Measurements from ENCODE around the gene ADAMTS3.

The ADAMTS3 gene

GRCh38 chr4:72323227-72323626 is 245.8 kb downstream of the ADAMTS3 start:
- no peak for TF ChIP-seq CTCF (IDR thresholded peaks at IDR 0.05; ENCODE audit: low read depth, low read length, missing control alignments)
- Histone ChIP-seq H3K36me3 (replicated peaks) (no peaks in the 10 kb centered on the region), H3K4me3 (ENCODE audit: low read depth, low read length) (no peak overlapping the region), H3K27ac (no peak overlapping the region), H3K27me3 (replicated peaks) (no peaks in the 10 kb centered on the region)
- in situ Hi-C loops (cut with HindIII; ENCODE audit: low pct_ligation_motif_present, low sequenced_read_pairs), result loop anchor here (25.0 kb wide), 1 partner anchor 139 kb away; no protein-coding TSS in a partner anchor
- DNase-seq, result no peak

- TF ChIP-seq CTCF (IDR thresholded peaks at IDR 0.05; ENCODE audit: low read depth, low read length, missing control alignments), result no peak
- in situ Hi-C loops (cut with HindIII; ENCODE audit: low pct_ligation_motif_present, low sequenced_read_pairs), result loop anchor here (25.0 kb wide), 1 partner anchor 142 kb away; no protein-coding TSS in a partner anchor
- DNase-seq, result no peak
- peak overlapping the region; percentile 29 for H3K27ac ChIP-seq
- no peaks in the 10 kb centered on the region for H3K27me3 ChIP-seq (replicated peaks)
- H3K4me3 ChIP-seq (ENCODE audit: low read depth, low read length), result no peak overlapping the region
- no peaks in the 10 kb centered on the region for H3K36me3 ChIP-seq (replicated peaks)
Measured at GRCh38 chr4:72320223-72320948, 248.6 kb downstream of the ADAMTS3 start.

- Histone ChIP-seq H3K27me3 (replicated peaks) (no peaks in the 10 kb centered on the region), H3K4me3 (ENCODE audit: low read depth, low read length) (no peak overlapping the region), H3K27ac (no peak overlapping the region), H3K36me3 (replicated peaks) (no peaks in the 10 kb centered on the region)
- DNase-seq, result peak; percentile 68
- no peak for TF ChIP-seq CTCF (IDR thresholded peaks at IDR 0.05; ENCODE audit: low read depth, low read length, missing control alignments)
- in situ Hi-C loops (cut with HindIII; ENCODE audit: low pct_ligation_motif_present, low sequenced_read_pairs), result loop anchor here (25.0 kb wide), 1 partner anchor 143 kb away; no protein-coding TSS in a partner anchor
Measured at GRCh38 chr4:72319601-72320021, 249.4 kb downstream of the ADAMTS3 start.

GRCh38 chr4:72318421-72319170 is 250.4 kb downstream of the ADAMTS3 start:
- no peak for TF ChIP-seq CTCF (IDR thresholded peaks at IDR 0.05; ENCODE audit: low read depth, low read length, missing control alignments)
- Histone ChIP-seq H3K36me3 (replicated peaks) (no peaks in the 10 kb centered on the region), H3K27me3 (replicated peaks) (no peaks in the 10 kb centered on the region), H3K27ac (no peak overlapping the region), H3K4me3 (ENCODE audit: low read depth, low read length) (no peak overlapping the region)
- in situ Hi-C loops (cut with HindIII; ENCODE audit: low pct_ligation_motif_present, low sequenced_read_pairs), result loop anchor here (25.0 kb wide), 1 partner anchor 144 kb away; no protein-coding TSS in a partner anchor
- no peak for DNase-seq

- no peak for TF ChIP-seq CTCF (IDR thresholded peaks at IDR 0.05; ENCODE audit: low read depth, low read length, missing control alignments)
- H3K36me3 ChIP-seq (replicated peaks), result no peaks in the 10 kb centered on the region
- no peak overlapping the region for H3K4me3 ChIP-seq (ENCODE audit: low read depth, low read length)
- peak; percentile 57 for DNase-seq
- H3K27ac ChIP-seq, result no peak overlapping the region
- in situ Hi-C loops (cut with HindIII; ENCODE audit: low pct_ligation_motif_present, low sequenced_read_pairs), result loop anchor here (25.0 kb wide), 1 partner anchor 147 kb away; no protein-coding TSS in a partner anchor
- no peaks in the 10 kb centered on the region for H3K27me3 ChIP-seq (replicated peaks)
Measured at GRCh38 chr4:72314869-72315268, 254.2 kb downstream of the ADAMTS3 start.
